Tibial nerve (tissue), 4 donors: ENCODE measurements around the gene USP32. TPM values are rescaled to one million over a fixed set of nuclear protein-coding genes. Genes with fewer than 3 reads are reported as not detected.

Source experiments
- DNase-seq, 2 donors: peaks; one replicate each; pipeline ENCODE4 v3.0.0-alpha.2; 2019; ENCODE audit warnings: low spot score in 2 of 2
- H3K27ac ChIP-seq, 4 donors: fragments of 200-600 bp; sonication (generic) in 3 of 4; one replicate each; pipeline ENCODE4 v1.5.1; 2017 to 2019; ENCODE audit warnings: mild to moderate bottlenecking in 1 of 4
- H3K27me3 ChIP-seq, 2 donors: fragments of 200-600 bp; sonication (generic) in 1 of 2; one replicate each; pipeline versions ENCODE4 v1.5.1 to v1.6.0; 2017 to 2019
- H3K36me3 ChIP-seq, 3 donors: fragments of 200-600 bp; sonication (generic); one replicate each; pipeline ENCODE4 v1.5.1; 2018 to 2019
- H3K4me1 ChIP-seq, 4 donors: fragments of 200-600 bp; sonication (generic) in 3 of 4; one replicate each; pipeline ENCODE4 v1.5.1; 2017 to 2019
- H3K4me3 ChIP-seq, 4 donors: fragments of 200-600 bp; sonication (generic) in 3 of 4; one replicate each; pipeline ENCODE4 v1.5.1; 2017 to 2019; ENCODE audit warnings: mild to moderate bottlenecking in 1 of 4, moderate library complexity in 1 of 4
- H3K9me3 ChIP-seq, 4 donors: fragments of 200-600 bp; sonication (generic) in 3 of 4; one replicate each; pipeline ENCODE4 v1.5.1; 2017 to 2019
- CTCF ChIP-seq, 5 experiments: fragments of 200-600 bp in 3 of 5; fragments of 450-650 bp in 2 of 5; sonication (generic) in 3 of 5; IDR thresholded peaks; one replicate each; pipeline ENCODE4 v1.5.1; 2016 to 2019; ENCODE audit warnings: antibody characterized with exemption in 5 of 5, mild to moderate bottlenecking in 3 of 5, moderate library complexity in 2 of 5
- EP300 ChIP-seq, 2 donors: sonication (generic); formaldehyde crosslinking; IDR thresholded peaks; one replicate each; pipeline ENCODE4 v1.6.1; 2017; ENCODE audit warnings: antibody characterized with exemption in 2 of 2, mild to moderate bottlenecking in 1 of 2
- POLR2A ChIP-seq, 2 donors: fragments of 450-650 bp; IDR thresholded peaks; one replicate each; pipeline ENCODE4 v1.6.1; 2017; ENCODE audit warnings: antibody characterized with exemption in 2 of 2, mild to moderate bottlenecking in 2 of 2, moderate library complexity in 2 of 2
- WGBS, 2 donors: methylation state at CpG; one replicate each; pipeline ENCODE4 v1.1.5; 2018; 5-methylcytosine and 5-hydroxymethylcytosine counted together
- total RNA-seq, 4 donors: library from RNA; depleted of rRNA; stranded (reverse); fragments of >200 nt; gene quantifications; one replicate each; pipeline ENCODE4 v1.1.0, GENCODE V29; 2016

USP32 gene
- total RNA-seq, 4 donors from 2014 or later: 49.6 to 64.7 (median 56.5) TPM

GRCh38 chr17:60138769-60139437, 253.0 kb downstream of the USP32 start:
- peaks cover 0 to 61% (median 28%) of the 10 kb centered on the region in 4 donors for H3K4me1 ChIP-seq
- H3K4me3 ChIP-seq: no peak overlapping the region
- H3K36me3 ChIP-seq: no peaks in the 10 kb centered on the region
- 7 to 12% methylated on average over 37 to 48 of the region's 48 CpGs for WGBS, 2 donors
- H3K9me3 ChIP-seq: no peaks in the 10 kb centered on the region
- no peak overlapping the region for H3K27ac ChIP-seq
- H3K27me3 ChIP-seq: peaks cover 4 to 53% of the 10 kb centered on the region in 2 donors
- no peak for TF ChIP-seq CTCF (IDR thresholded peaks at IDR 0.05)
- no peak for TF ChIP-seq EP300 (IDR thresholded peaks at IDR 0.05)
- TF ChIP-seq POLR2A (IDR thresholded peaks at IDR 0.05): no peak
- DNase-seq: no peak

- Histone ChIP-seq H3K4me1 (peaks cover 0 to 60% (median 25%) of the 10 kb centered on the region in 4 donors), H3K9me3 (no peaks in the 10 kb centered on the region), H3K27ac (no peak overlapping the region), H3K27me3 (peaks cover 4 to 52% of the 10 kb centered on the region in 2 donors), H3K36me3 (peaks cover 0 to 4% (median 0%) of the 10 kb centered on the region in 3 donors), H3K4me3 (no peak overlapping the region)
- no peak for DNase-seq
- WGBS, 2 donors: 20 to 77% methylated on average over 1 of the region's 1 CpG
- TF ChIP-seq POLR2A (IDR thresholded peaks at IDR 0.05) (no peak), CTCF (IDR thresholded peaks at IDR 0.05) (no peak), EP300 (IDR thresholded peaks at IDR 0.05) (no peak)
These were observed 254.2 kb downstream of the USP32 start for GRCh38 chr17:60137731-60138130.

- Histone ChIP-seq H3K9me3 (no peaks in the 10 kb centered on the region), H3K36me3 (peaks cover 0 to 13% (median 0%) of the 10 kb centered on the region in 3 donors), H3K27ac (no peak overlapping the region), H3K4me3 (peak overlapping the region in 2 of 4 donors; percentile 62 to 69), H3K4me1 (peaks cover 0 to 44% (median 21%) of the 10 kb centered on the region in 4 donors), H3K27me3 (peaks cover 4 to 36% of the 10 kb centered on the region in 2 donors)
- no peak for DNase-seq
- TF ChIP-seq POLR2A (IDR thresholded peaks at IDR 0.05): no peak
- TF ChIP-seq CTCF (IDR thresholded peaks at IDR 0.05): no peak
- no peak for TF ChIP-seq EP300 (IDR thresholded peaks at IDR 0.05)
- 66 to 77% methylated on average over 13 of the region's 13 CpGs for WGBS, 2 donors
These were observed 255.8 kb downstream of the USP32 start for GRCh38 chr17:60135951-60136666.

- H3K4me1 ChIP-seq: peaks cover 0 to 41% (median 21%) of the 10 kb centered on the region in 4 donors
- DNase-seq: peak; percentile 69 to 80
- H3K27me3 ChIP-seq: peaks cover 0 to 29% of the 10 kb centered on the region in 2 donors
- WGBS, 2 donors: 2 to 3% methylated on average over 29 to 54 of the region's 54 CpGs
- TF ChIP-seq POLR2A (IDR thresholded peaks at IDR 0.05): peak; percentile 21 to 43
- peak in 1 of 5 experiments; percentile 33 for TF ChIP-seq CTCF (IDR thresholded peaks at IDR 0.05)
- TF ChIP-seq EP300 (IDR thresholded peaks at IDR 0.05): peak in 1 of 2 donors; percentile 78
- no peaks in the 10 kb centered on the region for H3K9me3 ChIP-seq
- peak overlapping the region in 3 of 4 donors; percentile 18 to 50 (median 34) for H3K27ac ChIP-seq
- peaks cover 0 to 15% (median 0%) of the 10 kb centered on the region in 3 donors for H3K36me3 ChIP-seq
- peak overlapping the region; percentile 31 to 69 (median 60) for H3K4me3 ChIP-seq
These were observed 256.6 kb downstream of the USP32 start for GRCh38 chr17:60135151-60135950.
